NB4 (cell line): ENCODE measurements around the gene ECEL1.

Experiments used
- DNase-seq: peaks from one replicate; pipeline ENCODE4 v3.0.0; 2010; ENCODE audit warnings: low read depth
- H3K4me3 ChIP-seq: one replicate; pipeline ENCODE4 v1.5.1; 2011; ENCODE audit warnings: mild to moderate bottlenecking, low read depth, low read length, moderate library complexity
- CTCF ChIP-seq: IDR thresholded peaks from one replicate; pipeline ENCODE4 v1.5.1; 2012; ENCODE audit warnings: low read depth, low read length
- MYC ChIP-seq: IDR thresholded peaks from 2 replicates; pipeline ENCODE4 v1.6.1; 2011; ENCODE audit warnings: low read depth, low read length
- POLR2A ChIP-seq: IDR thresholded peaks from 2 replicates; pipeline ENCODE4 v1.6.1; 2011; ENCODE audit warnings: mild to moderate bottlenecking; ENCODE audit not compliant: insufficient read length; ENCODE audit errors: extremely low read depth
- TF ChIP-seq, protein P1 (sequence below): IDR thresholded peaks from 2 replicates; pipeline ENCODE4 v1.6.1; 2011; ENCODE audit warnings: low read depth, low read length

ECEL1 gene

DNA sequence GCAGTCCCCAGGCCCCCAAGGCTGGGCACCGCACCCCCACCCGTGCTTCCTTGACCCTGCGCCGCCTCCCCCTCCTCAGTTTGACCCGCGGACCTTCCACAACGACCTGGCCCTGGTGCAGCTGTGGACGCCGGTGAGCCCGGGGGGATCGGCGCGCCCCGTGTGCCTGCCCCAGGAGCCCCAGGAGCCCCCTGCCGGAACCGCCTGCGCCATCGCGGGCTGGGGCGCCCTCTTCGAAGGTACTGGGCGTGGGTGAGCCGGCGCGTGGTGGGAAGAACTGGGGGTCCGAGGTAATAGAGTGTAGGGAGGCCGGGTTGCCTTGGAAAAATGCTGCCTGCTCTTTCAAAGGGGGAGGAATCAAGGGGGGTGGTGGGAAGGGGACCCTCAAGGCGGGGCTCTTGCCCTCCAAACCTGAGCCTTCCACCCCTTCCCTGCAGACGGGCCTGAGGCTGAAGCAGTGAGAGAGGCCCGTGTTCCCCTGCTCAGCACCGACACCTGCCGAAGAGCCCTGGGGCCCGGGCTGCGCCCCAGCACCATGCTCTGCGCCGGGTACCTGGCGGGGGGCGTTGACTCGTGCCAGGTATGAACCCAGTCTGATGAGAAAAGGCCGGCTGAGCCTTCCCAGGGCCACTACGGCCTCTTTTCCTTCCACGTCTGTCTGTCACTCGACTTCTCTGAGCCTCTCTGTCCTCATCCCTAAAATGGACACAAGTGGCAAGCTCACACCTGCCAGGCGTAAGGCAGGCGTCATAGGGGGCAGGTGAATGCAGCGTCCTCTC is 35.2 kb upstream of the ECEL1 start:
- no peak for TF ChIP-seq CTCF
- no peak overlapping the region for H3K4me3 ChIP-seq
- no peak for DNase-seq

DNA sequence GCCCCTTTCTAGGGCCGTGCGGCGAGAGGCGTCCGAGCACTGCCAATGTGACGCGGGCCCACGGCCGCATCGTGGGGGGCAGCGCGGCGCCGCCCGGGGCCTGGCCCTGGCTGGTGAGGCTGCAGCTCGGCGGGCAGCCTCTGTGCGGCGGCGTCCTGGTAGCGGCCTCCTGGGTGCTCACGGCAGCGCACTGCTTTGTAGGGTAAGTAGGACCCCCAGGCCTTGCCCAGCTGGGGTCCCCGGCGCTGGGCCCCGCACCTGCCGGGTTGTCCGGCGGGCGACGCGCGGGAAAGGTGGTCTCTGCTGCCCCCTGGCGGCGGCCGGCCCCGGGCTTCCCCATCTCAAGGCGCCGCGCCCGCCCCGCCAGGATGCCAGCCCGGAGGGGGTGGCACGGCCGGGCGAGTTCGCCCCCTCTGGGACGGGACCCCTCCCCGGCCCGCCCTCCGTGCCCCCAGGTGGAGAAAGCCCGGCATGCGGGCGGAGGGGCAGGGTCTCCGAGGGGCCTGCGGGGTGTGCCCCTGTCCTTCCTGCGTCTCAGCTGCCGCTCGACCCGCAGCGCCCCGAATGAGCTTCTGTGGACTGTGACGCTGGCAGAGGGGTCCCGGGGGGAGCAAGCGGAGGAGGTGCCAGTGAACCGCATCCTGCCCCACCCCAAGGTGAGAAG is 34.5 kb upstream of the ECEL1 start:
- H3K4me3 ChIP-seq = no peak overlapping the region
- DNase-seq = peak; percentile 60
- no peak for TF ChIP-seq MYC
- TF ChIP-seq, protein P1, sequence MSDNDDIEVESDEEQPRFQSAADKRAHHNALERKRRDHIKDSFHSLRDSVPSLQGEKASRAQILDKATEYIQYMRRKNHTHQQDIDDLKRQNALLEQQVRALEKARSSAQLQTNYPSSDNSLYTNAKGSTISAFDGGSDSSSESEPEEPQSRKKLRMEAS = no peak
- TF ChIP-seq CTCF = peak; percentile 41

- no peak overlapping the region for H3K4me3 ChIP-seq
- TF ChIP-seq POLR2A = no peak
- no peak for TF ChIP-seq CTCF
- TF ChIP-seq, protein P1 = no peak
- no peak for TF ChIP-seq MYC
- DNase-seq = no peak
Observed at GRCh38 chr2:232521098-232521497, 33.5 kb upstream of the ECEL1 start.

GRCh38 chr2:232520489-232520888 is 32.9 kb upstream of the ECEL1 start:
- TF ChIP-seq CTCF (no peak), MYC (no peak), POLR2A (no peak)
- TF ChIP-seq, protein P1 = no peak
- no peak for DNase-seq
- H3K4me3 ChIP-seq = no peak overlapping the region

DNA sequence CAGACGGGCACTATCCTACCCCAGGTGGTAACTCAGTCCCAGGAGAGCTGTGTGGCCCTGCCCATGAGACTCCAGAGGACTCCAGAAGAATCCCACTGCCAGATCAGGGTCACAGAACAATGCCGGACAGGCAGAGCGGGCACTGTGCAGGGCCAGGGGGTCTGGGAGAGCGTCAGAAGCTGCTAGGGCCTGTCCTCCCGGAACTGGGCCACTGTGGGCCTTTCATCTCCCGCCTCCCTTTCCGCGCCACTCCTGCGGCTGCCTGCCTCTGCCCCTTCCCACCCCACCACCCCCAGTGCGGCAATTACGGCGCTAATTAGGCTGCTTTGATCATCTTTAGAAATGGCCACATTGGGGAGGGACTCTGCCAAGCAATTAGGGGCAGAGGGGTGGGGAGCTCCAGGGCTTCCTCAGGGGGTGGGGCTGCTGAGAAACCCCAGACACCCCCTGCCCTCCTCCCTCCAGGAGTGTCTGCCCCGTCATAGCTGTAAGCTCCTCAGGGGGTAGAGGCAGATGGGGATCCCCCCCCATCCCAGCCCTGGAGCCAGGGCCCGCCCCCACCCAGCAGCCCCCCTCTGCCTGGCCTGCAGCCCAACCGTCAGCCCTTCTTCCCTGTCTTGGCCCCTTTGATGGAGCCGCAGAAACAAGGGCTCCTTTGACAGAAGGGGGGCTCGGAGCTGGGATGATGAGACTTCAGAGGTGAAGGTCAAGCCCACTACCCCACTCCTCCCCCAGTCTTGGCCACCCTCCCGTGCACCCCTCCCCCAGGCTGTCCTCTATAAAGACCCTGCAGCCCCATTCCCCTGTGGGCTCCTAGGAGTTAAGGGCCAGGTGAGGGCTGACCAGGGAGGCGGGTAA is 32.2 kb upstream of the ECEL1 start, which contains the start of gene PRSS56:
TSS of gene PRSS56 (plus strand) at position 808 of the 858 bp plus-strand sequence. CDS start 211 bp downstream, outside the sequence.
- no peak within 1 kb of the TSS for H3K4me3 ChIP-seq
- no peak for DNase-seq
- TF ChIP-seq, protein P1 = no peak
- TF ChIP-seq CTCF = no peak
- no peak for TF ChIP-seq POLR2A
- no peak for TF ChIP-seq MYC
